Measurements from ENCODE around the gene KLLN.
"Not testable (repeated sequence)": the region's sequence is repeated elsewhere in the genome, so short reads cannot be mapped to it uniquely, and the experiment has no call there.

DNA sequence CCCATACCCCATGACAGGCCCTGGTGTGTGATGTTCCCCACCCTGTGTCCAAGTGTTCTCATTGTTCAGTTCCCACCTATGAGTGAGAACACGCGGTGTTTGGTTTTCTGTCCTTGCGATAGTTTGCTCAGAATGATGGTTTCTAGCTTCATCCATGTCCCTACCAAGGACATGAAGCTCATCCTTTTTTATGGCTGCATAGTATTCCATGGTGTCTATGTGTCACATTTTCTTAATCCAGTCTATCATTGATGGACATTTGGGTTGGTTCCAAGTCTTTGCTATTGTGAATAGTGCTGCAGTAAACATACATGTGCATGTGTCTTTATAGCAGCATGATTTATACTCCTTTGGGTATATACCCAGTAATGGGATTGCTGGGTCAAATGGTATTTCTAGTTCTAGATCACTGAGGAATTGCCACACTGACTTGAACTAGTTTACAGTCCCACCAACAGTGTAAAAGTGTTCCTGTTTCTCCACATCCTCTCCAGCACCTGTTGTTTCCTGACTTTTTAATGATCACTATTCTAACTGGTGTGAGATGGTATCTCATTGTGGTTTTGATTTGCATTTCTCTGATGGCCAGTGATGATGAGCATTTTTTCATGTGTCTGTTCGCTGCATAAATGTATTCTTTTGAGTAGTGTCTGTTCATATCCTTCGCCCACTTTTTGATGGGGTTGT lies 18.2 kb upstream of the KLLN start:
- TF ChIP-seq, protein P1, sequence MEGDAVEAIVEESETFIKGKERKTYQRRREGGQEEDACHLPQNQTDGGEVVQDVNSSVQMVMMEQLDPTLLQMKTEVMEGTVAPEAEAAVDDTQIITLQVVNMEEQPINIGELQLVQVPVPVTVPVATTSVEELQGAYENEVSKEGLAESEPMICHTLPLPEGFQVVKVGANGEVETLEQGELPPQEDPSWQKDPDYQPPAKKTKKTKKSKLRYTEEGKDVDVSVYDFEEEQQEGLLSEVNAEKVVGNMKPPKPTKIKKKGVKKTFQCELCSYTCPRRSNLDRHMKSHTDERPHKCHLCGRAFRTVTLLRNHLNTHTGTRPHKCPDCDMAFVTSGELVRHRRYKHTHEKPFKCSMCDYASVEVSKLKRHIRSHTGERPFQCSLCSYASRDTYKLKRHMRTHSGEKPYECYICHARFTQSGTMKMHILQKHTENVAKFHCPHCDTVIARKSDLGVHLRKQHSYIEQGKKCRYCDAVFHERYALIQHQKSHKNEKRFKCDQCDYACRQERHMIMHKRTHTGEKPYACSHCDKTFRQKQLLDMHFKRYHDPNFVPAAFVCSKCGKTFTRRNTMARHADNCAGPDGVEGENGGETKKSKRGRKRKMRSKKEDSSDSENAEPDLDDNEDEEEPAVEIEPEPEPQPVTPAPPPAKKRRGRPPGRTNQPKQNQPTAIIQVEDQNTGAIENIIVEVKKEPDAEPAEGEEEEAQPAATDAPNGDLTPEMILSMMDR (IDR thresholded peaks at IDR 0.05), result not testable (repeated sequence)
- TF ChIP-seq POLR2A (IDR thresholded peaks at IDR 0.05), result not testable (repeated sequence)
